ENCODE results near the gene EXOC3L2.

The EXOC3L2 gene

GRCh38 chr19:45175515-45176345 lies 69.5 kb downstream of the EXOC3L2 start:
- H3K9me3 Mint-ChIP-seq: no peaks in the 10 kb centered on the region
- H3K27ac Mint-ChIP-seq: peak overlapping the region; percentile 69
- H3K4me1 Mint-ChIP-seq (ENCODE audit: low read depth): peaks cover 28% of the 10 kb centered on the region
- H3K4me3 Mint-ChIP-seq: peak overlapping the region; percentile 65
- peaks cover 10% of the 10 kb centered on the region for H3K36me3 Mint-ChIP-seq (ENCODE audit: low read depth)
- no peak for DNase-seq (ENCODE audit: low spot score)
- no peaks in the 10 kb centered on the region for H3K27me3 Mint-ChIP-seq (ENCODE audit: low read depth)

- DNase-seq (ENCODE audit: low spot score): no peak
- Mint-ChIP-seq H3K9me3 (no peaks in the 10 kb centered on the region), H3K27me3 (ENCODE audit: low read depth) (no peaks in the 10 kb centered on the region), H3K4me1 (ENCODE audit: low read depth) (peaks cover 31% of the 10 kb centered on the region), H3K36me3 (ENCODE audit: low read depth) (peaks cover 11% of the 10 kb centered on the region), H3K4me3 (no peak overlapping the region), H3K27ac (no peak overlapping the region)
These were observed 71.4 kb downstream of the EXOC3L2 start for GRCh38 chr19:45173816-45174215.

- Mint-ChIP-seq H3K9me3 (no peaks in the 10 kb centered on the region), H3K4me3 (peak overlapping the region; percentile 71), H3K36me3 (ENCODE audit: low read depth) (peaks cover 11% of the 10 kb centered on the region), H3K4me1 (ENCODE audit: low read depth) (peaks cover 31% of the 10 kb centered on the region), H3K27ac (peak overlapping the region; percentile 74), H3K27me3 (ENCODE audit: low read depth) (no peaks in the 10 kb centered on the region)
- DNase-seq (ENCODE audit: low spot score): no peak
These were observed 72.5 kb downstream of the EXOC3L2 start for GRCh38 chr19:45172611-45173208.

- Mint-ChIP-seq H3K27me3 (ENCODE audit: low read depth) (no peaks in the 10 kb centered on the region), H3K4me3 (peak overlapping the region; percentile 71), H3K36me3 (ENCODE audit: low read depth) (peaks cover 11% of the 10 kb centered on the region), H3K9me3 (no peaks in the 10 kb centered on the region), H3K4me1 (ENCODE audit: low read depth) (peaks cover 32% of the 10 kb centered on the region), H3K27ac (peak overlapping the region; percentile 74)
- no peak for DNase-seq (ENCODE audit: low spot score)
These were observed 73.0 kb downstream of the EXOC3L2 start for GRCh38 chr19:45172173-45172572.

GRCh38 chr19:45171211-45171623 lies 74.0 kb downstream of the EXOC3L2 start:
- no peaks in the 10 kb centered on the region for H3K9me3 Mint-ChIP-seq
- peaks cover 11% of the 10 kb centered on the region for H3K36me3 Mint-ChIP-seq (ENCODE audit: low read depth)
- H3K4me3 Mint-ChIP-seq: peak overlapping the region; percentile 87
- DNase-seq (ENCODE audit: low spot score): peak; percentile 59
- peak overlapping the region; percentile 97 for H3K27ac Mint-ChIP-seq
- peaks cover 35% of the 10 kb centered on the region for H3K4me1 Mint-ChIP-seq (ENCODE audit: low read depth)
- H3K27me3 Mint-ChIP-seq (ENCODE audit: low read depth): no peaks in the 10 kb centered on the region

- no peaks in the 10 kb centered on the region for H3K9me3 Mint-ChIP-seq
- H3K27me3 Mint-ChIP-seq (ENCODE audit: low read depth): no peaks in the 10 kb centered on the region
- H3K4me1 Mint-ChIP-seq (ENCODE audit: low read depth): peaks cover 35% of the 10 kb centered on the region
- H3K27ac Mint-ChIP-seq: peak overlapping the region; percentile 97
- peaks cover 10% of the 10 kb centered on the region for H3K36me3 Mint-ChIP-seq (ENCODE audit: low read depth)
- H3K4me3 Mint-ChIP-seq: peak overlapping the region; percentile 87
- DNase-seq (ENCODE audit: low spot score): no peak
These were observed 74.8 kb downstream of the EXOC3L2 start for GRCh38 chr19:45170146-45171106.

GRCh38 chr19:45169602-45170001 lies 75.6 kb downstream of the EXOC3L2 start:
- no peak for DNase-seq (ENCODE audit: low spot score)
- Mint-ChIP-seq H3K27ac (peak overlapping the region; percentile 65), H3K4me3 (no peak overlapping the region), H3K27me3 (ENCODE audit: low read depth) (no peaks in the 10 kb centered on the region), H3K9me3 (no peaks in the 10 kb centered on the region), H3K4me1 (ENCODE audit: low read depth) (peaks cover 35% of the 10 kb centered on the region), H3K36me3 (ENCODE audit: low read depth) (peaks cover 8% of the 10 kb centered on the region)

- no peak for DNase-seq (ENCODE audit: low spot score)
- Mint-ChIP-seq H3K4me3 (no peak overlapping the region), H3K4me1 (ENCODE audit: low read depth) (peaks cover 38% of the 10 kb centered on the region), H3K27me3 (ENCODE audit: low read depth) (no peaks in the 10 kb centered on the region), H3K36me3 (ENCODE audit: low read depth) (peaks cover 8% of the 10 kb centered on the region), H3K27ac (peak overlapping the region; percentile 49), H3K9me3 (no peaks in the 10 kb centered on the region)
These were observed 76.3 kb downstream of the EXOC3L2 start for GRCh38 chr19:45168767-45169351.

- Mint-ChIP-seq H3K4me1 (ENCODE audit: low read depth) (peaks cover 31% of the 10 kb centered on the region), H3K27ac (peak overlapping the region; percentile 63), H3K36me3 (ENCODE audit: low read depth) (peaks cover 8% of the 10 kb centered on the region), H3K4me3 (no peak overlapping the region), H3K27me3 (ENCODE audit: low read depth) (no peaks in the 10 kb centered on the region), H3K9me3 (no peaks in the 10 kb centered on the region)
- DNase-seq (ENCODE audit: low spot score): no peak
These were observed 78.4 kb downstream of the EXOC3L2 start for GRCh38 chr19:45166723-45167252.

GRCh38 chr19:45164577-45165335 lies 80.5 kb downstream of the EXOC3L2 start:
- H3K27me3 Mint-ChIP-seq (ENCODE audit: low read depth): peaks cover 3% of the 10 kb centered on the region
- peaks cover 3% of the 10 kb centered on the region for H3K36me3 Mint-ChIP-seq (ENCODE audit: low read depth)
- no peak overlapping the region for H3K4me3 Mint-ChIP-seq
- H3K27ac Mint-ChIP-seq: no peak overlapping the region
- peak; percentile 81 for DNase-seq (ENCODE audit: low spot score)
- H3K4me1 Mint-ChIP-seq (ENCODE audit: low read depth): peaks cover 18% of the 10 kb centered on the region
- H3K9me3 Mint-ChIP-seq: no peaks in the 10 kb centered on the region

GRCh38 chr19:45163751-45164460 lies 81.3 kb downstream of the EXOC3L2 start:
- no peak for DNase-seq (ENCODE audit: low spot score)
- Mint-ChIP-seq H3K4me3 (peak overlapping the region; percentile 42), H3K4me1 (ENCODE audit: low read depth) (peaks cover 17% of the 10 kb centered on the region), H3K9me3 (no peaks in the 10 kb centered on the region), H3K27me3 (ENCODE audit: low read depth) (peaks cover 3% of the 10 kb centered on the region), H3K36me3 (ENCODE audit: low read depth) (peaks cover 3% of the 10 kb centered on the region), H3K27ac (peak overlapping the region; percentile 80)

GRCh38 chr19:45163156-45163555 lies 82.1 kb downstream of the EXOC3L2 start:
- H3K4me1 Mint-ChIP-seq (ENCODE audit: low read depth): peaks cover 17% of the 10 kb centered on the region
- H3K27ac Mint-ChIP-seq: no peak overlapping the region
- no peak overlapping the region for H3K4me3 Mint-ChIP-seq
- no peaks in the 10 kb centered on the region for H3K9me3 Mint-ChIP-seq
- DNase-seq (ENCODE audit: low spot score): no peak
- peaks cover under 1% of the 10 kb centered on the region for H3K36me3 Mint-ChIP-seq (ENCODE audit: low read depth)
- H3K27me3 Mint-ChIP-seq (ENCODE audit: low read depth): peaks cover 6% of the 10 kb centered on the region

All from T-helper 2 cell treated with Interferon-gamma antibody and Interleukin-4, amounts not matched to agents 5 μg/mL and 100 μg/mL, for 36 hours (primary cell).